Ovary (tissue), 3 donors: ENCODE data around the gene NAAA.

Experiments
- CTCF ChIP-seq, 3 donors: fragments of 450-650 bp in 2 of 3; fragments of 200-600 bp in 1 of 3; IDR thresholded peaks; one replicate each; pipeline versions ENCODE4 v1.5.1 to v1.8.0; 2016 to 2022; ENCODE audit warnings: antibody characterized with exemption in 3 of 3, mild to moderate bottlenecking in 1 of 3
- EP300 ChIP-seq: sonication (generic); formaldehyde crosslinking; IDR thresholded peaks from one replicate; pipeline ENCODE4 v1.6.1; 2017; ENCODE audit warnings: antibody characterized with exemption
- POLR2A ChIP-seq: fragments of 450-650 bp; IDR thresholded peaks from one replicate; pipeline ENCODE4 v1.6.1; 2017; ENCODE audit warnings: antibody characterized with exemption, mild to moderate bottlenecking, moderate library complexity
- donor health status: DM: no; HTN: no; CAD: no.

GRCh38 chr4:75909405-75909804 lies 31.4 kb downstream of the NAAA start:
- no peak for TF ChIP-seq CTCF (IDR thresholded peaks at IDR 0.05)
- TF ChIP-seq POLR2A = no peak
- TF ChIP-seq EP300 = no peak
